Activated CD4-positive, alpha-beta T cell treated with anti-CD3 and anti-CD28 coated beads, Interleukin-2, amount 10 ng/mL, durations not matched to agents 24 days and 14 days (primary cell): Measurements from ENCODE around the gene NHEJ1. TPM values are rescaled to one million over a fixed set of nuclear protein-coding genes. Genes with fewer than 3 reads are reported as not detected.

ENCODE experiments used
- DNase-seq: peaks from one replicate; pipeline ENCODE4 v3.0.0; 2022
- H3K27ac Mint-ChIP-seq: one replicate; pipeline ENCODE4 v1.8.0; 2022; ENCODE audit warnings: mild to moderate bottlenecking, mixed read lengths
- H3K27me3 Mint-ChIP-seq: one replicate; pipeline ENCODE4 v1.8.0; 2022; ENCODE audit warnings: mixed read lengths
- H3K36me3 Mint-ChIP-seq: one replicate; pipeline ENCODE4 v1.8.0; 2022; ENCODE audit warnings: low read depth, mild to moderate bottlenecking, mixed read lengths
- H3K4me1 Mint-ChIP-seq: one replicate; pipeline ENCODE4 v1.8.0; 2021; ENCODE audit warnings: mixed read lengths
- H3K4me3 Mint-ChIP-seq: one replicate; pipeline ENCODE4 v1.8.0; 2022; ENCODE audit warnings: mild to moderate bottlenecking, moderate library complexity, mixed read lengths
- H3K9me3 Mint-ChIP-seq: one replicate; pipeline ENCODE4 v1.8.0; 2021; ENCODE audit warnings: mixed read lengths
- intact Hi-C: fragments of 100-400 bp; cut with micrococcal nuclease; formaldehyde crosslinking; loops from one replicate; pipeline ENCODE4 v1.15.1; 2023
- total RNA-seq: library from RNA; stranded (reverse); gene quantifications from 2 replicates; pipeline ENCODE4 v1.2.3, GENCODE V29; 2022

NHEJ1 gene
- total RNA-seq, 1 donor from 2014 or later = 22.8 TPM

DNA sequence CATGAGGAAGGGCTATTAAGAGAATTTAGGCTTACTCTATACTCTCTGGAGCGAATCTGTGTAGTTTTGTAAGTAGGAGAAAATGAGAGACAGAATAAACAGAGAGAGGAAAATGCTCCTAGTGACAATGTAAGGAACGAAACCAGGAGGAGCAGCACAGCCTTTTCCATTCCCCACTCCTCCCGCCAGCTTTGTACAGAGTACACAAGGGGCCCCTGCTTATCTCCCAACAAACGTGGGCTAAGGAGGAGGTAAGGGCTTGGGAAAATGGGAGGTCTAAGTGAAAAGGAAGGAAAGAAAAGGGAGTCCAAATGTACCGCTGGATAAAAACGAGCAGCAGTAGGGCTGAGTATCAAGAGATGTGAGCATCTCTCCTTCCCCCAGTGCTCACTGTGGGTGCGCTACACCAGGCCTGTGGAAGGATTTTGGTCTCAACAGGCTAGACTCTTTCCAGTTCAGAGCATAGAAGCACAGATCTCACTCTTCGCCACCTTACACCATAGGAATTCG, 87.8 kb downstream of the NHEJ1 start:
- DNase-seq = no peak
- H3K9me3 Mint-ChIP-seq = no peaks in the 10 kb centered on the region
- H3K36me3 Mint-ChIP-seq = peaks cover 5% of the 10 kb centered on the region
- intact Hi-C loops = loop anchor here (1.0 kb wide), 1 partner anchor 47 kb away; no protein-coding TSS in a partner anchor
- no peaks in the 10 kb centered on the region for H3K4me1 Mint-ChIP-seq
- no peak overlapping the region for H3K27ac Mint-ChIP-seq
- H3K4me3 Mint-ChIP-seq = no peak overlapping the region
- H3K27me3 Mint-ChIP-seq = peaks cover 2% of the 10 kb centered on the region

DNA sequence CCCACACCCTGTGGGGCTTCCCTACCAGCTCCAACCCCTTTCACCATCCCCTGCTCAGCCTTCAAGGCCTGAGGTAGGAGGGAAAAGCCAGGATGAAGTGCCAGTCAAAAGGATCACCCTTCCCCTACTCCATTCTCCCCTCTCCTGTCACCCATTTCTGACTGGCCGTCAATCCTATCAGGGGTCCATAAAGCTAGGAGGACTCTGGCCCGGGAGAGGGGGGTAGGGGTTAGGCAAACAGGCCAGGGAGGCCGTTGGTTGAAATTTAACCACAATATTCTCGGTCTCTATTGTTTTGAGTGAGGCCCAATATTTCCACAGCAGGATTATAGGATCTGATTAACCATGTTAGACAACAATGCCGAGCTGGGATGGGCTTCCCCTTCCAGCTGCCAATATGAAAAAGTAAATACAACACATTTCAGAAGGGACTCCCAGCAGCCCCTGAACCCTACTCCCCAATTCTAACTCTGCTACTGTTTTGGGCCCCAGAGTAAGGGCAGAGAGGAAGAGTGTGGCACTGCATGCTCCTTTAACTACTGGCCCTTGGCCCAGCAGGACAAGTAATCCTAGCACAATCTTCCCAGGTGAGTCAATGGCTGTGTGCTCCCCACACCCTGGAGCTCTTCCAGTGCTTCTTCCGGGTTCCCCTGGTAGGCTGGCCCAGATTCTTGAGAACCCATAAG, 89.3 kb downstream of the NHEJ1 start:
- intact Hi-C loops = no loop called here
- Mint-ChIP-seq H3K27me3 (peaks cover 6% of the 10 kb centered on the region), H3K27ac (no peak overlapping the region), H3K36me3 (peaks cover 5% of the 10 kb centered on the region), H3K9me3 (no peaks in the 10 kb centered on the region), H3K4me3 (no peak overlapping the region), H3K4me1 (no peaks in the 10 kb centered on the region)
- DNase-seq = no peak

DNA sequence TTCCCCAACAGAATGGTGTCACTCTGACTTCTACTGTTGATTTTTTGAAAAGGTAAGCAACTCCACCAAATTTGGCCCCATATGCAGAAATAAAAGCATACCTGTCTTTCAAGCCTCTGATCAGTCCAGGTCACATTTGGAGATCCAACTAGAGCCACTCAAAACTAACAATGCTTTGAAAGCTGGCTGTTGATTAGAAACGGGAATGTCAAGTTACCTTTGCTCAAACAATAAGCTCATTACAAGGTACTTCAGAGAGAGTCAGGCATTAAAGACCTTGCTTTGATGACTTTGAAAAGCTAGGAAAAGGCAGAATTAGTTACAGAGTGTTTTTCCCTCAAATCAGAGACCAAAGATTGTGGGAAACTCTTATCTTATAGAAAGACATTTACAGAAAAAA, 95.1 kb downstream of the NHEJ1 start:
- H3K27ac Mint-ChIP-seq = no peak overlapping the region
- no peaks in the 10 kb centered on the region for H3K36me3 Mint-ChIP-seq
- H3K4me1 Mint-ChIP-seq = peaks cover 3% of the 10 kb centered on the region
- H3K27me3 Mint-ChIP-seq = peaks cover 46% of the 10 kb centered on the region
- no peak for DNase-seq
- no peaks in the 10 kb centered on the region for H3K9me3 Mint-ChIP-seq
- H3K4me3 Mint-ChIP-seq = no peak overlapping the region
- intact Hi-C loops = no loop called here

DNA sequence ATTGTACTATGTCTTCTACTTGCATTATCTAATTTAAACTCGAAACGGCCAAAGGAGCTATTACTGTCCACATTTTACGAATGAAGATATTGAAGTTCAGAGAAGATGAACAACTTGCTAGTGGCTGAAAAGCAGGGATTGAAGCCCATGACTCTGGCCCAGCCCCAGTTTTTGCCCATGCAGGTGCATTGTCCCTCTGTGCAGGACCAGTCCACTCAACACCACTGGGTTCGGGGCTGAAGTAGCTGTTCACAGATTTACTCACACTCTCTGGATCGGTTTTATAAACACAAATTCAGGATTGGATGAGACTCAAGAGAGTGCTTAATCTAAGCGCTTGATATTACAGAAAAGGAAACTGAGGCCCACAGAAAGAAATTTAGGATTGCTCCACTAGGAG, 98.5 kb downstream of the NHEJ1 start:
- no peaks in the 10 kb centered on the region for H3K36me3 Mint-ChIP-seq
- peaks cover 10% of the 10 kb centered on the region for H3K4me1 Mint-ChIP-seq
- no peak overlapping the region for H3K4me3 Mint-ChIP-seq
- intact Hi-C loops = no loop called here
- H3K27ac Mint-ChIP-seq = no peak overlapping the region
- H3K27me3 Mint-ChIP-seq = peaks cover 69% of the 10 kb centered on the region
- H3K9me3 Mint-ChIP-seq = no peaks in the 10 kb centered on the region
- DNase-seq = no peak

DNA sequence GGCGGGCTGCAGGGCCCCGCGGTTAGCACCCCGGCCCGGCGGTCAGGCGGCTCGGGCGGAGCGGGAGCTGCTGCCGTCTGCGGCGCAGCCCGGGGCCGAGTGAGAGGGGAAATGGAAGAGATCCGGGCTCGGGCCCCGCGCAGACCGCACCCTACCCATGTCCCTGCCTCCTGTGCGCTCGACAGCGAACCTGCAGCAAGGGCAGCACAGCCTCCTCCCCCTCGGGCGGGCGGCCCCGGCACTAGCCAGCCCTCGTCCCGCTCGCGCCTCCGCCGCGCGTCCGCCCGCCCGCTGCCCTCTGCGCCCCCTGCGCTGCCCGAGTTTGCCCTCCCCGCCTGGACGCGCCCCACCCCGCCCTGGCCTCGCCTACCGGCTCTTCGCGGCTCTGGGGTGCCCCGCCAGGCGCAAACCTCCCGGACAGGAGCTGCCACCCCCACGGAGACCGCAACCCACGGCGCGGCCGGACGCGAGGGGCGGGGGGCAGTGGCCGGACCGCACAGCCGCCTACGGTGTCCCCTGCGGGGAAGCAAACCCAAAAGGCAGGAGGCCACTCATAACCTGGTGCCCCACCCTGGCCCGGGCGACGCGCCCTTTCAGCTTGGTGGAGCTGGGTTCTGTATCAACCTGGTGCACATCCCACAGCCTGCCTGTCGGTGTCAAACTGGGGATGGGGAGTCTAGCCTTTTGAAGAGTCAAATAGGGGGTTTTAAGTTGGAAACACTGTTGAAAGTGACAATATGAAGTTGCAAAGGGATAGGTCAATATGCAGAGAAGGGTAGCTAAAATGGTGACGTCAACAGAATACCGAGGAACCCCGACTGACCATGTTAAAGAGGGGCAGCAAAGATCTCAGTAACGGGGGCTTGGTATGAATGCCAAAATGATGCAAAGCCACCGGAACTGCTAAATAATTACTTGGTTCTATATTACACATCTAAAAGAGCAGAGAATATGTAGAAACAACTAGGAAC, 99.5 kb downstream of the NHEJ1 start, which contains the start of gene IHH:
IHH (minus strand) TSS at position 101 of the 971 bp plus-strand sequence. CDS start 454 bp downstream, outside the sequence.
- no peak for DNase-seq
- Mint-ChIP-seq H3K4me1 (peaks cover 10% of the 10 kb centered on the region), H3K36me3 (no peaks in the 10 kb centered on the region), H3K4me3 (peak within 1 kb of the TSS; percentile 37), H3K27ac (no peak within 1 kb of the TSS), H3K27me3 (peaks cover 74% of the 10 kb centered on the region), H3K9me3 (no peaks in the 10 kb centered on the region)
- intact Hi-C loops = no loop called here

DNA sequence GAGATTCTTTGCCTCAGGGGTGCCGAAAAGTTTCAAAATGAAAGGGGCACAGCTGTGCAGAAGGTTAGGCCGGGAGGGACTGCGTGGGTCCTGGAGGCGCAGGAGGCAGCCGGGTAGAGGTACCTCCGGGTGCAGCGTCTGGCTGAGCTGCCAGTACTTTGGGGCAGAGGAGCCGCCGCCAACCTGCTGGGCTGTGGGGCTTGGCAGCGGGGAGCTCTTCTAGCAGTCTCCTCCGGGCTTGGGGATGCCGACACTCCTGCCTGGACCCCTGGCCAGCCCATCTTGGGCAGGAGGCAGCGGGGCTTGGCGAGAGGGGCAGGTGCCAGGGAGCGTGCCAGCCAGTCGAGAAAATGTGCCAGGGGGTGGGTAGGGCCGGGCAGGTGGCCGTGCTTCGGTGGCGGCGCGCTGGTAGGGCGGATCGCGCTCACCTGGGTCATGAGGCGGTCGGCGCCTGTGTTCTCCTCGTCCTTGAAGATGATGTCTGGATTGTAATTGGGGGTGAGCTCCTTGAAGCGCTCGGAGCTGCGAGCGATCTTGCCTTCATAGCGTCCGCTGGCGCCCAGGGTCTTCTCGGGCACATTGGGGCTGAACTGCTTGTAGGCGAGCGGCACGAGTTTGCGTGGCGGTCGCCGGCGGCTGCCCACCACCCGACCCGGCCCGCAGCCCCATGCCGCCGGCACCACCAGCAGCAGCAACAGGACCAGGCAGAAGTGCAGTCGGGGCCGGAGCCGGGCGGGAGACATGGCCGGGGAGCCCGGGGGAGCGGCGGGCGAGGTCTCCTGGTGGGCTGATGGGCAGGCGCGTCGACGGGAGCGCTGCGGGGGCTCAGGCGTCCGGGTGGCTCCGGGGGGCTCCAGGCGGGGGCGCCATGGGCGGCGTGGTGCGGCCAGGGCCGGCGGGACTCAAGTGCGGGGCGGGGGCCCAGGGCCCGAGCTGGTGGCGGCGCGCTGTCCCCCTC, 100.6 kb downstream of the NHEJ1 start:
- Mint-ChIP-seq H3K9me3 (no peaks in the 10 kb centered on the region), H3K27ac (no peak overlapping the region), H3K4me3 (peak overlapping the region; percentile 37), H3K27me3 (peaks cover 76% of the 10 kb centered on the region), H3K36me3 (no peaks in the 10 kb centered on the region), H3K4me1 (peaks cover 10% of the 10 kb centered on the region)
- intact Hi-C loops = loop anchor here (2.0 to 10.0 kb wide), 5 partner anchors 42 to 275 kb away; partner anchors contain the start of gene RESP18
- DNase-seq = peak; percentile 60

DNA sequence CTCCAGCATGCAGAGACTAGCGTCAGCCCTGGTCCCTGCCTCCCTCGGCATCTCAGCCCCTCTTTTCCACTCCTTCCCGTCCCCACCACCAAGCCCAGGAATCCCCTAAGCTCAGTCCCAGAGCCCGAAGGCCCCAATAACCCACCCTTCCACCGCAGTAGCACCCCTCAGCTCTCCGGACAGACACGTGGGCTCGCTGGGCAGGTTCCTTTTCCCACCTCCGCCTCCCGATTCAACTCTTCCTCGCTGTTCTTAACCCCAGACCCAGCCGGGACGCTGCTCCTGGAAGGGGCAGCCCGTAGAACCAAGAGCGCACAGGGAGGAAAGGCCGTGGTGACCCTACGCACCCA, 101.3 kb downstream of the NHEJ1 start:
- intact Hi-C loops = loop anchor here (2.0 to 10.0 kb wide), 5 partner anchors 43 to 275 kb away; partner anchors contain the start of gene RESP18
- H3K36me3 Mint-ChIP-seq = no peaks in the 10 kb centered on the region
- no peak overlapping the region for H3K4me3 Mint-ChIP-seq
- no peaks in the 10 kb centered on the region for H3K9me3 Mint-ChIP-seq
- H3K27ac Mint-ChIP-seq = no peak overlapping the region
- DNase-seq = no peak
- H3K4me1 Mint-ChIP-seq = peaks cover 10% of the 10 kb centered on the region
- peaks cover 70% of the 10 kb centered on the region for H3K27me3 Mint-ChIP-seq

DNA sequence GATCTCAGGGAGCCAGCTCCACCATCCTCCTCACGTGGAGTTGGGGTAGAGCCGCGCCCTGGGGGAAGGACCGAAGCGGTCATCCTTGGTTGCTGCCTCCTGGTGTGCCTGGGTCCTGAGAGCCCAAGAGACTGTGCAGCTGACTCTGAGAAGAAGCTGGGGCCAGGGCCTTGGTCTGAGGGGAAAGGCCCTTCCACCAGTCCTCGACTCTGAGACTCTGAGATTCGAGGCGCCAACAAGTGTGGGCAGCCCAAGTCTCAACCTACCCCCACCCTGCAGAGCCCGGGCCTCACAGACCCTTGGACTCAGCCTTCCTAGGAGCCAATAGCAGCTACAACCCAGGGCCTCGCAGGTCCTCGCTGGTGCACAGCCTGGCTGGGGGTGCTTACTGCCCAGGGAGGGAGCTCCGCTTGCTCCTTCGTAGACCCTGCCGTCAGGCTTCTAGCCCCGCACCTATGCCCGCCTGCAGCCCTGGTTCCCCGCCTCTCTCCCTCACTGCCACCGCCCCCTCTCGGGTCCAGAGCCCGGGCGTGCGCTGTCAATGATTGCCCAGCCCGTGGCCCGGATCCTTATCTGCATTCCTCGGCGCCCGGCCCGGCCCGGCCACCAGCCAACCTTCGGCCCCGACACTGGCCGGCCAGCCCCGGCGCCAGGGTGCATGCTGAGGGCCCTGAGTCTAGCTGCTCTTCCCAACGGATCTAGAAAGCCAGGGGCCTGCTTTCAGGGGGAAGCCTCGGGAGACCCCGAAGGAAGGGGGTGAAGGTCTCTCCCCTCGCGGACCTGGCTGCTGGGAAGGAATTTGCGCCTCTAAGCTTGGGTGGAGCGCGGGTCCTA, 101.9 kb downstream of the NHEJ1 start:
- H3K4me1 Mint-ChIP-seq = peaks cover 10% of the 10 kb centered on the region
- DNase-seq = no peak
- intact Hi-C loops = loop anchor here (1.0 to 10.0 kb wide), 8 partner anchors 44 to 276 kb away; partner anchors contain the start of gene RESP18

DNA sequence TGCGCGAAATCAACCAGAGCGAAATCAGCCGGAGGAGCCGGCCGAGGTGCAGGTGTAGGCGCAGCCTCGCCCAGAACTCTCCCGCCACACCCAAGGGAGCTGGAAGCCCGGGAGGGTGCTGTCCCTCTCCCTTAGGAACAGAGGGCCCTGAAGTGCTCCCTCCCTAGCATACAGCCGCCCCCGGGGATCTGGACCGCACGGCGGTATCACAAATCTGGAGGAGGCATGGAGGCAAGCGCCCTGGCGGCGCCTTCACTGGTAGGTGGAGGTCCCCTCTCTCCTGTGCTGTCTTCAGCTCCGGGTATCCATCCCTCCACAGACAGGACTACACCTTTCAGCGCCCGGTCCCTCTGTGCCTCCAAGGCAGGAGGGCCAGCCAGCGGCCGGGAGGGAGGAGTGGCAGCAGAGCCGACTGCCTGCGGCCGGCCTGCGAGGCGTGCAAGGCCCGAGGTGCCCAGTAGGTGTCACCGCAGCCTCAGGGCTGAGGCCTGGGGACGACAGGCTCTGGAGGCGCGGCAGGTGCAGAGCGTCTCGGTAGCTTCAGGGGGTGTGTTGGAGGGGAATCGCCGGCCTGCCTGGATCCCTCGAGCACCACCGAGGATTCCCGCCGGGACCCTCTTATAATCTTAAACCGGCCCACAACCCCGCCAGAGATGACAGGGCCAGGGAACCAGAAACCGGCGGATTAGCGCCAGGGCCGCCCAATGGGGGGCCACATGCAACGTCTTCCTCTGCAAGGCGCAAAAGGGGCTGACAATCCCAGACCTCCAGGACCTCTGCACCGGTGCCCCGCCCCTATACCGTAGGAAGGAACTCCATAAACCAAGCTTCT, 102.7 kb downstream of the NHEJ1 start:
- peaks cover 61% of the 10 kb centered on the region for H3K27me3 Mint-ChIP-seq
- no peak overlapping the region for H3K27ac Mint-ChIP-seq
- DNase-seq = peak; percentile 94
- H3K9me3 Mint-ChIP-seq = no peaks in the 10 kb centered on the region
- peaks cover 10% of the 10 kb centered on the region for H3K4me1 Mint-ChIP-seq
- intact Hi-C loops = loop anchor here (1.0 to 10.0 kb wide), 8 partner anchors 44 to 277 kb away; partner anchors contain the start of gene RESP18
- peak overlapping the region; percentile 48 for H3K4me3 Mint-ChIP-seq
- H3K36me3 Mint-ChIP-seq = no peaks in the 10 kb centered on the region

More for the DNA sequence above, 101.9 kb downstream of the NHEJ1 start:
- H3K27ac Mint-ChIP-seq = no peak overlapping the region
- H3K4me3 Mint-ChIP-seq = no peak overlapping the region
- H3K9me3 Mint-ChIP-seq = no peaks in the 10 kb centered on the region
- peaks cover 66% of the 10 kb centered on the region for H3K27me3 Mint-ChIP-seq
- no peaks in the 10 kb centered on the region for H3K36me3 Mint-ChIP-seq

DNA sequence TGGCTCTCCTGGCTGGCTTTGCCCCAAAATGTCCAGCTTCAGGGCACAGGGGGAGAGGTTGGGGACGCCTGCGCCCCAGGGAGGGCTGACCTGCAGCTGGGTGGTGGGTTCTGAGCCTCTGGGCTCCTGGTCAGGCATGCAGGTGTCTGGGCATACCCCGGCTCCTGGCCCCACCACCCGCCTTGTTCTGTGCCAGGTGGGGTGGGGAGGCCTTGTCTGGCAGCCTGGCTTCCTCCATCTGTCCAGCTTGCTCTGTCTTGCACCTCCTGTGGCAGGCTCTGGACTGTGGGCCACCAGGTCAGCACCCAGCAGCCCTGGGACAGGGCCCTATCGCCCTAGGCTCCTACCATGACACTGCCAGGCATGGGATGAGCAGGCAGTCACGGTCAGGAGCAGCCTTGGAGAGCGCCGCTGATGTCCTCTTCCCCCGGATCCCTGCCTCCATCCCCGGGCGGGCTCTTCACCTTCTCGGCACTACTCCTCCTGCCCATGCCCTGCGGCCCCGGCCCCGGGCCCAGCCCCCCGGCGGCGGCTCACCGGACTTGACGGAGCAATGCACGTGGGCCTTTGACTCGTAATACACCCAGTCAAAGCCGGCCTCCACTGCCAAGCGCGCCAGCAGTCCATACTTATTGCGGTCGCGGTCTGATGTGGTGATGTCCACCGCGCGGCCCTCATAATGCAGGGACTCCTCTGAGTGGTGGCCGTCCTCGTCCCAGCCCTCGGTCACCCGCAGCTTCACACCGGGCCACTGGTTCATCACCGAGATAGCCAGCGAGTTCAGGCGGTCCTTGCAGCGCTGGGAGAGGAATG, 103.5 kb downstream of the NHEJ1 start:
- no peak overlapping the region for H3K4me3 Mint-ChIP-seq
- no peak overlapping the region for H3K27ac Mint-ChIP-seq
- peaks cover 55% of the 10 kb centered on the region for H3K27me3 Mint-ChIP-seq
- H3K4me1 Mint-ChIP-seq = peaks cover 10% of the 10 kb centered on the region
- no peaks in the 10 kb centered on the region for H3K9me3 Mint-ChIP-seq
- no peak for DNase-seq
- intact Hi-C loops = loop anchor here (5.0 to 10.0 kb wide), 3 partner anchors 45 to 278 kb away; partner anchors contain the start of gene RESP18
- H3K36me3 Mint-ChIP-seq = no peaks in the 10 kb centered on the region
